ENCODE measurements around the gene TSEN2.

GRCh38 chr3:12442654-12443501, 41.4 kb upstream of the TSEN2 start:
- TF ChIP-seq JUN (IDR thresholded peaks at IDR 0.05) (no peak), CTCF (IDR thresholded peaks at IDR 0.05) (no peak), RNF2 (IDR thresholded peaks at IDR 0.05; ENCODE audit: borderline replicate concordance, low read depth) (no peak), SMC3 (IDR thresholded peaks at IDR 0.05) (no peak), CHD2 (IDR thresholded peaks at IDR 0.05; ENCODE audit: low read length, partially characterized antibody) (no peak)
- TF ChIP-seq, protein P1, sequence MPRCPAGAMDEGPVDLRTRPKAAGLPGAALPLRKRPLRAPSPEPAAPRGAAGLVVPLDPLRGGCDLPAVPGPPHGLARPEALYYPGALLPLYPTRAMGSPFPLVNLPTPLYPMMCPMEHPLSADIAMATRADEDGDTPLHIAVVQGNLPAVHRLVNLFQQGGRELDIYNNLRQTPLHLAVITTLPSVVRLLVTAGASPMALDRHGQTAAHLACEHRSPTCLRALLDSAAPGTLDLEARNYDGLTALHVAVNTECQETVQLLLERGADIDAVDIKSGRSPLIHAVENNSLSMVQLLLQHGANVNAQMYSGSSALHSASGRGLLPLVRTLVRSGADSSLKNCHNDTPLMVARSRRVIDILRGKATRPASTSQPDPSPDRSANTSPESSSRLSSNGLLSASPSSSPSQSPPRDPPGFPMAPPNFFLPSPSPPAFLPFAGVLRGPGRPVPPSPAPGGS (IDR thresholded peaks at IDR 0.05) = no peak
